HG03432 (cell line): ENCODE measurements around the gene IRF2BP1.

Experiments used
- ATAC-seq: cut with Tn5 transposase; IDR thresholded peaks from one replicate; pipeline ENCODE4 v1.9.1; 2021; ENCODE audit warnings: mild to moderate bottlenecking, moderate library complexity; ENCODE audit not compliant: unreplicated experiment

IRF2BP1 gene

DNA sequence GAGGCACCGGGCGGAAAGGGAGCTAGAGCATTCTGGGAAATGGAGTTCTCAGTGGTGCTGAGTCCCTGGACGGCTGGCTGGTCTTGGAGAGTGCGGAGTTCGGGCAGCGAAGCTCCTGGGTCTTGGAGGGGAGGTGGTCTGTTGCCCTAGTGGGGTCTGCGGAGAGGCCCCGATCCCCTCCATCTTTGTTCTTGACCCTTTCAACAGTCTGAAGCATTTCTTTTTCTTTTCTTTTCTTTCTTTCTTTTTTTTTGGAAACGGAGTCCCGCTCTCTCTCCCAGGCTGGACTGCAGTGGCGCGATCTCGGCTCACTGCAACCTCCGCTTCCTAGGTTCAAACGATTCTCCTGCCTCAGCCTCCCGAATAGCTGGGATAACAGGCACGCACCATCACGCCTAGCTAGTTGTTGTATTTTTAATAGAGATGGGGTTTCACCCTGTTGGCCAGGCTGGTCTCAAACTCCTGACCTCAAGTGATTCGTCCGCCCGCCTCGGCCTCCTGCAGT lies 22.6 kb downstream of the IRF2BP1 start:
- ATAC-seq, result no peak

GRCh38 chr19:45862564-45863334 lies 23.2 kb downstream of the IRF2BP1 start, which contains the start of gene SYMPK:
TSS of gene SYMPK (minus strand) at chr19:45863147. CDS start at chr19:45854495, 8,652 bp downstream.
- peak; percentile 83 for ATAC-seq

- ATAC-seq, result no peak
These were observed 23.7 kb downstream of the IRF2BP1 start for GRCh38 chr19:45862271-45862563.

DNA sequence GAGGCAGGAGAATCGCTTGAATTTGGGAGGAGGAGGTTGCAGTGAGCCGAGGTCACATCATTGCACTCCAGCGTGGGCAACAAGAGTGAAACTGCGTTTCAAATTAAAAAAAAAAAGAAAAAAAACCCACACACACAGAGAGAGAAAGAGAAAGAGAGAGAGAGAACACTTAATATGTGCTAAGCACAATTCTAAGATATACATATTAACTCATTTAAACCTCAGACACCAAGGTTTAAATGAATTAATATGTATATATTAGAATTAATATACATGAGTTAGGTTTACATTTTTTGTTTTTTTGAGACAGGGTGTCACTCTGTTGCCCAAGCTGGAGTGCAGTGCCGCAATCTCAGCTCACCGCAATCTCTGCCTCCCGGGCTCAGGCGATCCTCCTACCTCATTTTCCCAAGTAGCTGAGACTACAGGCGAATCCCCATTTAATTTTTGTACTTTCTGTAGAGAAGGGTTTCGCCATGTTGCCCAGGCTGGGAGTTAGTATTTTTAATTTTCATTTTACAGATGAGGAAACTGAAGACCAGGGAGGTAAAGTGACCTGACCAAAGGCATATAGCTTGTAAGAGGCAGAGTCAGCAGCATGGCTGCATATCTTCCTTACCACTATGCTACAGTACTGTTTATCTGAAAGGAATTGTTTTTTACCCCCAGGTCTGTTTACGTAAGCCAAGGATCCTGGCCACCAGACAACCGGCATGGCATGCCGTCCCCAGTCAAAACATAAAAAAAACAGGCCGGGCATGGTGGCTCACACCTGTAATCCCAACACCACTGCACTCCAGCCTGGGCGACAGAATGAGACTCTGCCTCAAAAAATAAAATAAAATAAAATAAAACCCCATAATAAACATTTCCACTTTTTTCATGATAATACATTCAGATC lies 25.3 kb downstream of the IRF2BP1 start:
- no peak for ATAC-seq

DNA sequence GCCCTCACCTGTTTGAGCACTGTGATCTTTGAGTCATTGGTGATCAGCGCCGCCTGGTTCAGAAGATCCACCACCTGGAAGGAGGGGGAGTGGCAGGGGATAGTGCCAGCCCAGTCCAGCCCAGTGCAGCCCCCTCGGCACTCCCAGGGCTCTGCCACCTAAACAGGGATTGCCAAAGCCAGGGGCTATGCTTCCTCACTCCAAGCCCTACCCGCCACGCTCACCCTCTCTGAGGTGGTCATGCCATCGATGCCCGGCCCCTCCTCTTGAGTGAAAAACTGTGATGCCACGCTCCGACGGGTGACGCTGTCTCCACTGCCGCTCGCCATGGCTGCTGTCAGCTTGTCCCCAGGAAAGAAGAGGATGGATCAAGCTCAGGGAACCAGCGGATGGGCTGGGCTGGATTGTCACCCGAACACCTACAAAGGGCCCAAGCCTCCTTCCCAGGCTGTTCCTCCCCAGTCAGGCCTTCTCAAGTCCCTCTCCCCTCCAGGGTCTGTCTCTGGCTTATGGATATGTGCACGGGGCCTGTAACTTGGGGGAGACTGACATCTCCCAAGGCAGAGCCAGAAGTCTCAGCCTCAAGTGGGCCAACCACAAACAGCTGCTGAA lies 31.7 kb downstream of the IRF2BP1 start:
- no peak for ATAC-seq

GRCh38 chr19:45852983-45853382 lies 33.0 kb downstream of the IRF2BP1 start:
- ATAC-seq, result no peak

DNA sequence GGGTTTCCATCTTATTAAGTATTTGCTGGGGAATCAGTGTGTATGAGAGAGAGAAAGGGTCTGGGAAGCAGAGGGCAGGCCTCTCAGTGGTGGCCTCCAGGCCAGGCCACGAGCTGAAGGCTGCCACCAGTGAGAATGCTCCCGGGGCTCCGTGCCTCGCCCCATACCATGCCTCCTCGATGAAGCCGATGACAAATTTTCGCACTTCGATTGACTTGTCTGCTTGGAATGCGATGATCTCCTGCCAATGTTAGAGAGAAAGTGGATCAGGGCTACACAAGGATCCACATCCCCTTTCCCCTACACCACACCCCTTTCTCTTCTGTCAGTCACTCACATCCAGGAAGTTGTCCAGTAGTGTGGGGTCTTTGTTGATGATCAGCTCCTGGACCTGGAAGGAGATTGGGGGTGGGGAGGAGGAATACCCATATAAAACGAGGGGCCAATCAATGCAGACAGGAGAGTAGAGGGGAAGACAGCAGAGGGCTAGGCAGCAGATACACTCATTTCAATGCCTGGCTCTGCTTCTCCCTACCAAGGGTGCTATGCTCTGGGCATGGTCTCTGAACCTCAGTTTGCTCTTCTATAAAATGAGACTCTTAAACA lies 33.7 kb downstream of the IRF2BP1 start:
- ATAC-seq, result no peak

DNA sequence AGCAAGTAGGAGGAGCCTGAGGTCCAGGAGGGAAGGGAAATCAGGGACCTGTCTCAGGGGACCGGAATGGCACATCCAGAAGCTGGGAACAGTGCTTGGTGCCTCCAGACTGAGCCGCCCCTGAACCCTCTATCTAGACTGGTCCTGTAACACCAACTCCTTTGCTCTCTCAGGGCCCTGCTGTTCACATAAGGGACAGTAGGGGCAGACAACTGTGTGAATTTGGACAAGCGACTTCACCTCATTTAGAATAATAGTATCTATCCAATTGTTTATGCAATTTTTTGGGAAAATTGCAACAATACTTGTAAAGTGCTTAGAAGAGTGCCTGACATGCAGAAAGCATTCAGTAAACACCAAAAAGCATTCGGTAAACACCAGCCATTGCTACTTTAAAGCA lies 37.0 kb downstream of the IRF2BP1 start:
- no peak for ATAC-seq

DNA sequence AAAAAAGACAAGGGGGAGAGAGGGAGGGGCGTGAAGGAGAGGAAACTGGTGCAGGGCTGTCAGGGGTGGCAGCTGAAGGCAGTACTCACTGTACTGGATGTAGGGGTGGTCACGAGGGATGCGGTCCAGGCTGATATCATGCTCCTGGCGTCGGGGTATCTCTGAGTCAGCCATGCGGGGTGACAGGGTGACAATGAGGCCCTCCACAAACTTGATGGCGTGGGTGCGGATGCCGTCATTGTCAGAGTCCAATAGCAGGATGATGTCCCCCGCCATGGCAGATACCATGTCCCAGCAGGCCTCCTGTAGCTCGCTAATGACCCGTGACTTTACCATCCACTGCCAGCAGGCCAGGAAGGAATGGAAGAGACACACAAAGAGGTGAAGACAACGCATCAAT lies 38.3 kb downstream of the IRF2BP1 start:
- ATAC-seq, result no peak

DNA sequence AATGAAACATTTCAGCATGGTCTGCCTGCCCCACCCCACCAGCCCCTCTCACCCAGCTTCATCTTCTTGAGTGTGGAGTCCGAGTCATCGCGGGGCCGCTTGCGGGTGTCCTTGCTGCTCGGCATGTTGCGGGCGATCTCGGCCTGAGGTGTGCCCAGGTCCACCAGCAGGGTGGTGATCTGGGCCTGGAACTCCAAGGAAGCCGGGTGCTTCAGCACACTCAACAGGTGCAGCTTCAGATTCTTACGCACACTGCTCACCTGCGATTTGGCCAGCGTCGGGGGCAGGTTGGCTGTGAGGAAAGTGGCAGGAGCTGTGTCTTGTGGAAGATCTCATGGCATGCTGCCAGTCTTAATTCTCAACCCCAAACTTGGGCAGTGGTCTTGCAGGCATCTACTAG lies 43.7 kb downstream of the IRF2BP1 start:
- ATAC-seq, result no peak

DNA sequence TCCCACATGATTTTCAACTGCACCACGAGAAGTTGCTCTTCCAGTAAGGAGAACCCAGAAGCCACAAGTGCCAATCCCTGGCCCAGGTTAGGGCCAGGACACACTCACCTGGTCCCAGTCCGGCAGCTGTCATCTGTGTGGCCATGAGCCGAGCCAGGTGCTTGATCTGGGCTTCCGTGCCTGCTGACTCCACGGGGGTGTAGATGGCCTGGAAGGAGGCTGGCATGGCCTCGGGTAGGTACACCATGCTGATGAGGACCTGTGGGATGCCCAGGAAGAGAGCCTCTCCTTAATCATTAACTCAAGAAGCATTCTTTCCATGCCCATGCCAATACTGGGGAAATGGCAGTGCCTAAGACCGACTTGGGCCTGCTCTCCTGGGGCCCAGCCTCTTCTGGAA lies 51.0 kb downstream of the IRF2BP1 start:
- no peak for ATAC-seq
